ENCODE data around the gene BDH2.

Gene BDH2

GRCh38 chr4:103060453-103061148 is 39.0 kb downstream of the BDH2 start:
- H3K27ac ChIP-seq = no peak overlapping the region
- TF ChIP-seq ZFX (IDR thresholded peaks at IDR 0.05) = no peak
- TF ChIP-seq CTCF (conservative IDR thresholded peaks at IDR 0.05) = no peak

GRCh38 chr4:103054030-103054429 is 45.6 kb downstream of the BDH2 start:
- no peak overlapping the region for H3K27ac ChIP-seq
- TF ChIP-seq CTCF (conservative IDR thresholded peaks at IDR 0.05) (no peak), ZFX (IDR thresholded peaks at IDR 0.05) (no peak)

GRCh38 chr4:103052779-103053178 is 46.9 kb downstream of the BDH2 start:
- TF ChIP-seq CTCF (conservative IDR thresholded peaks at IDR 0.05) (no peak), ZFX (IDR thresholded peaks at IDR 0.05) (no peak)
- H3K27ac ChIP-seq = no peak overlapping the region

GRCh38 chr4:103052145-103052544 is 47.5 kb downstream of the BDH2 start:
- no peak overlapping the region for H3K27ac ChIP-seq
- TF ChIP-seq CTCF (conservative IDR thresholded peaks at IDR 0.05) = no peak
- TF ChIP-seq ZFX (IDR thresholded peaks at IDR 0.05) = no peak

GRCh38 chr4:103050736-103051436 is 48.7 kb downstream of the BDH2 start:
- TF ChIP-seq CTCF (conservative IDR thresholded peaks at IDR 0.05) (no peak), ZFX (IDR thresholded peaks at IDR 0.05) (no peak)
- no peak overlapping the region for H3K27ac ChIP-seq

GRCh38 chr4:103046416-103047290 is 53.0 kb downstream of the BDH2 start:
- TF ChIP-seq ZFX (IDR thresholded peaks at IDR 0.05) = no peak
- TF ChIP-seq CTCF (conservative IDR thresholded peaks at IDR 0.05) = peak; percentile 70
- no peak overlapping the region for H3K27ac ChIP-seq

GRCh38 chr4:103044183-103044582 is 55.5 kb downstream of the BDH2 start:
- no peak overlapping the region for H3K27ac ChIP-seq
- TF ChIP-seq ZFX (IDR thresholded peaks at IDR 0.05) (no peak), CTCF (conservative IDR thresholded peaks at IDR 0.05) (no peak)
